Activated B cell treated with CpG ODN at 0.5 μM for 24 hours (primary cell): ENCODE measurements around the gene JAK2. TPM values are rescaled to one million over a fixed set of nuclear protein-coding genes. Genes with fewer than 3 reads are reported as not detected.

ENCODE experiments used
- ATAC-seq: fragments of 200-7000 bp; cut with Tn5 transposase; one replicate; pipeline ENCODE4 v1.10.0; 2021; ENCODE audit warnings: low read depth, mild to moderate bottlenecking, moderate library complexity
- CTCF ChIA-PET: fragments of 350-600 bp; sonication (Branson Sonifier 250); formaldehyde crosslinking; loops from one replicate; lab custom pipeline; 2021; ENCODE audit warnings: antibody characterized with exemption; lab: Charles Lee
- POLR2A ChIA-PET: fragments of 350-600 bp; sonication (Branson Sonifier 250); formaldehyde crosslinking; loops from one replicate; lab custom pipeline; 2021; ENCODE audit warnings: antibody characterized with exemption; lab: Charles Lee
- DNase-seq: peaks from one replicate; pipeline ENCODE4 v3.0.0; 2022
- H3K27ac Mint-ChIP-seq: one replicate; pipeline ENCODE4 v1.8.0; 2020; ENCODE audit warnings: mixed read lengths
- H3K27me3 Mint-ChIP-seq: one replicate; pipeline ENCODE4 v1.8.0; 2021; ENCODE audit warnings: mixed read lengths
- H3K36me3 Mint-ChIP-seq: one replicate; pipeline ENCODE4 v1.8.0; 2021; ENCODE audit warnings: low read depth, mixed read lengths
- H3K4me1 Mint-ChIP-seq: one replicate; pipeline ENCODE4 v1.8.0; 2021; ENCODE audit warnings: mixed read lengths
- H3K4me3 Mint-ChIP-seq: one replicate; pipeline ENCODE4 v1.8.0; 2020; ENCODE audit warnings: mild to moderate bottlenecking, mixed read lengths
- H3K9me3 Mint-ChIP-seq: one replicate; pipeline ENCODE4 v1.8.0; 2020; ENCODE audit warnings: mixed read lengths
- intact Hi-C: fragments of 100-400 bp; cut with micrococcal nuclease; formaldehyde crosslinking; loops from one replicate; pipeline ENCODE4 v1.15.1; 2024
- total RNA-seq: library from RNA; stranded (reverse); gene quantifications from 2 replicates; pipeline ENCODE4 v1.2.3, GENCODE V29; 2022
- TF ChIP-seq, protein P1 (sequence below): fragments of 200-600 bp; IDR thresholded peaks from one replicate; pipeline ENCODE4 v1.8.0; 2022; ENCODE audit warnings: antibody characterized with exemption, mild to moderate bottlenecking

Gene JAK2
- total RNA-seq, 1 donor from 2014 or later = 21.3 TPM

DNA sequence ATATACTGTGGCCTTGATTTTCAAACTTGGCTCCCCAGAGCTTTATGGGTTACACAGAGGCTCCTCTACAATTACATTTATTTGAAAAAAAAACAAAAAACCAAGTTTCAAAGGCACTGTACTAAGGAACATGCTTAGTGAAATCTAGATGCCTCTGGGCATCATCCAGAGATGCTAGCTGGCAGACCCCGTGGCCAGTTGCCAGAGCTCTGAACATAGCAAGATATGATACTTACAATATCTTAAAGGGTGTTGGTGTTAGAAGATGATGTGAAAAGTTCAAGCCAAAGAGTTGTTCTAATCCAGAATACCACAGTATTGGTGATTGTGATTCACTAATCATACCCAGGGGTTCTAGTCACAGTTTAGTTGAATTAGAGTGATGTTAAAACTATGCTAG is 87.8 kb downstream of the JAK2 start:
- ATAC-seq = no peak

DNA sequence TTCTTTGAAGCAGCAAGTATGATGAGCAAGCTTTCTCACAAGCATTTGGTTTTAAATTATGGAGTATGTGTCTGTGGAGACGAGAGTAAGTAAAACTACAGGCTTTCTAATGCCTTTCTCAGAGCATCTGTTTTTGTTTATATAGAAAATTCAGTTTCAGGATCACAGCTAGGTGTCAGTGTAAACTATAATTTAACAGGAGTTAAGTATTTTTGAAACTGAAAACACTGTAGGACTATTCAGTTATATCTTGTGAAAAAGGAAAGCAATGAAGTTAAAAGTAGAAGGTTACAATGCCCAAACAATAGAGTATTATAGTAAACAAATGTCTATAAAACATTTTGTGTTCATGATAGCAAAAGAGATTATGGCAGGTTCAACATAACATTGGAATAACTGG is 88.6 kb downstream of the JAK2 start:
- Mint-ChIP-seq H3K9me3 (no peaks in the 10 kb centered on the region), H3K27me3 (no peaks in the 10 kb centered on the region), H3K4me1 (no peaks in the 10 kb centered on the region), H3K27ac (no peak overlapping the region), H3K36me3 (peaks cover 66% of the 10 kb centered on the region), H3K4me3 (no peak overlapping the region)
- TF ChIP-seq, protein P1, sequence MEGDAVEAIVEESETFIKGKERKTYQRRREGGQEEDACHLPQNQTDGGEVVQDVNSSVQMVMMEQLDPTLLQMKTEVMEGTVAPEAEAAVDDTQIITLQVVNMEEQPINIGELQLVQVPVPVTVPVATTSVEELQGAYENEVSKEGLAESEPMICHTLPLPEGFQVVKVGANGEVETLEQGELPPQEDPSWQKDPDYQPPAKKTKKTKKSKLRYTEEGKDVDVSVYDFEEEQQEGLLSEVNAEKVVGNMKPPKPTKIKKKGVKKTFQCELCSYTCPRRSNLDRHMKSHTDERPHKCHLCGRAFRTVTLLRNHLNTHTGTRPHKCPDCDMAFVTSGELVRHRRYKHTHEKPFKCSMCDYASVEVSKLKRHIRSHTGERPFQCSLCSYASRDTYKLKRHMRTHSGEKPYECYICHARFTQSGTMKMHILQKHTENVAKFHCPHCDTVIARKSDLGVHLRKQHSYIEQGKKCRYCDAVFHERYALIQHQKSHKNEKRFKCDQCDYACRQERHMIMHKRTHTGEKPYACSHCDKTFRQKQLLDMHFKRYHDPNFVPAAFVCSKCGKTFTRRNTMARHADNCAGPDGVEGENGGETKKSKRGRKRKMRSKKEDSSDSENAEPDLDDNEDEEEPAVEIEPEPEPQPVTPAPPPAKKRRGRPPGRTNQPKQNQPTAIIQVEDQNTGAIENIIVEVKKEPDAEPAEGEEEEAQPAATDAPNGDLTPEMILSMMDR = no peak
- CTCF ChIA-PET = no interaction called here
- DNase-seq = no peak
- POLR2A ChIA-PET = no interaction called here
- no peak for ATAC-seq
- intact Hi-C loops = loop anchor here (5.0 to 10.0 kb wide), 3 partner anchors 311 to 524 kb away; no protein-coding TSS in a partner anchor

More for the DNA sequence above, 87.8 kb downstream of the JAK2 start:
- Mint-ChIP-seq H3K4me1 (no peaks in the 10 kb centered on the region), H3K4me3 (no peak overlapping the region), H3K9me3 (no peaks in the 10 kb centered on the region), H3K36me3 (peaks cover 70% of the 10 kb centered on the region), H3K27me3 (no peaks in the 10 kb centered on the region), H3K27ac (no peak overlapping the region)
- intact Hi-C loops = loop anchor here (5.0 to 10.0 kb wide), 3 partner anchors 311 to 524 kb away; no protein-coding TSS in a partner anchor
- TF ChIP-seq, protein P1 = no peak
- no peak for DNase-seq
- ChIA-PET POLR2A (no interaction called here), CTCF (no interaction called here)

DNA sequence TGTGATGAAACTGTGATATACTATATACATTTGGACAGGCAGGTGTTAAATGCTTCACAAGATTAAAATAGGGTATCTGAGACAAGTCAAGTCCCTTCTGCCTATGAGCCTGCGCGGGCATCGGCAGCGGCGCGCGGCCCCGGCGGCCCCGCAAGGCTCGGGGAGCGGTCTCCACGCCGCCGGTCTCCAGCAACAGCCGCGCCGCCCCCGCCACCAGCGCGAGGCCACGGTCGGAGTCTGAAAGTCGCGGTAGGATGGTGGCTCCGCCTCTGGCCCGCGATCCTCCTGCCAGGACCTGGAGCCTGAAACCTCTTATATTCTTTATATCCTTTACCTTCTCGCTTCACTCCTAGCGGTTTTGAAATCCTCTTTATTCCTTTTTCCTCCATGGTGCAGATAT is 100.9 kb downstream of the JAK2 start:
- TF ChIP-seq, protein P1 = no peak
- DNase-seq = no peak
- ChIA-PET CTCF (no interaction called here), POLR2A (no interaction called here)
- Mint-ChIP-seq H3K4me1 (no peaks in the 10 kb centered on the region), H3K9me3 (peaks cover 2% of the 10 kb centered on the region), H3K36me3 (peaks cover 72% of the 10 kb centered on the region), H3K27ac (no peak overlapping the region), H3K27me3 (no peaks in the 10 kb centered on the region), H3K4me3 (no peak overlapping the region)
- intact Hi-C loops = no loop called here
- ATAC-seq = no peak

DNA sequence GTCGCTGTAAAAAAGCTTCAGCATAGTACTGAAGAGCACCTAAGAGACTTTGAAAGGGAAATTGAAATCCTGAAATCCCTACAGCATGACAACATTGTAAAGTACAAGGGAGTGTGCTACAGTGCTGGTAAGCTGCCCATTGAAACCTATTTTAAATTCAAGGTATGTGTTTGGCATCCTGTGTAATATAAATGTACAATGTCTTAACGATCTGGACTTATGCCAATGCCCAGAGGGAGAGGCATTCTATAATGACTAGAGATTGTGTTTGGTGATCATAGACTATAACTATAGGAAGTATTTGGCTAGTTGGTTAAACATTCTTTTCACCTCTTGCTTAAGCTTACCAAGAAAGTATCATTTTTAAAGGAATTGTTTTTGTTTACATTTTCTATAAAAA is 104.7 kb downstream of the JAK2 start:
- peaks cover 2% of the 10 kb centered on the region for H3K9me3 Mint-ChIP-seq
- intact Hi-C loops = no loop called here
- CTCF ChIA-PET = no interaction called here
- H3K36me3 Mint-ChIP-seq = peaks cover 45% of the 10 kb centered on the region
- no peak for DNase-seq
- no peak overlapping the region for H3K27ac Mint-ChIP-seq
- no peak for ATAC-seq
- no peak overlapping the region for H3K4me3 Mint-ChIP-seq
- TF ChIP-seq, protein P1 = no peak
- H3K27me3 Mint-ChIP-seq = no peaks in the 10 kb centered on the region
- no peaks in the 10 kb centered on the region for H3K4me1 Mint-ChIP-seq
- POLR2A ChIA-PET = interaction anchor here (0.6 kb wide), 1 partner anchor 10 kb away, joined by 3 read pairs; no protein-coding TSS in a partner anchor

DNA sequence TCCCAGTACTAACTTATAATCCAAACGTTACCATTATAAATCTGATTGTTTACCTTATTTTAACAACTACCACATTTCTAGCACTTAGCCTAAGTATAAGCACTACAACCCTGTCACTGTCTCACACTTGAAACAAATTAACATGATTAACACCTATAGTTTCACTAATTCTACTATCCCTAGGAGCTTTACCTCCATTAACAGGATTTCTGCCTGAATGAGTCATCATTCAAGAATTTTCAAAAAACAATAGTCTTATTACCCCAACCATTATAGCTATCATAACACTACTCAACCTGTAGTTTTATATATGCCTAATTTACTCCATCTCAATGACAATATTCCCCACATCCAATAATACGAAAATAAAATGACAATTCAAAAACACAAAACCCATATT is 110.7 kb downstream of the JAK2 start:
- no peak overlapping the region for H3K4me3 Mint-ChIP-seq
- ChIA-PET POLR2A (no interaction called here), CTCF (no interaction called here)
- TF ChIP-seq, protein P1 = no peak
- ATAC-seq (no peak), DNase-seq (no peak)
- H3K4me1 Mint-ChIP-seq = no peaks in the 10 kb centered on the region
- H3K27ac Mint-ChIP-seq = no peak overlapping the region
- H3K9me3 Mint-ChIP-seq = no peaks in the 10 kb centered on the region
- H3K27me3 Mint-ChIP-seq = no peaks in the 10 kb centered on the region
- H3K36me3 Mint-ChIP-seq = peaks cover under 1% of the 10 kb centered on the region
- intact Hi-C loops = no loop called here
